ENCODE data around the gene SLFN13. TPM values are rescaled to one million over a fixed set of nuclear protein-coding genes. Genes with fewer than 3 reads are reported as not detected.

The SLFN13 gene
- total RNA-seq, 1 experiment from 2014 or later, result not detected

DNA sequence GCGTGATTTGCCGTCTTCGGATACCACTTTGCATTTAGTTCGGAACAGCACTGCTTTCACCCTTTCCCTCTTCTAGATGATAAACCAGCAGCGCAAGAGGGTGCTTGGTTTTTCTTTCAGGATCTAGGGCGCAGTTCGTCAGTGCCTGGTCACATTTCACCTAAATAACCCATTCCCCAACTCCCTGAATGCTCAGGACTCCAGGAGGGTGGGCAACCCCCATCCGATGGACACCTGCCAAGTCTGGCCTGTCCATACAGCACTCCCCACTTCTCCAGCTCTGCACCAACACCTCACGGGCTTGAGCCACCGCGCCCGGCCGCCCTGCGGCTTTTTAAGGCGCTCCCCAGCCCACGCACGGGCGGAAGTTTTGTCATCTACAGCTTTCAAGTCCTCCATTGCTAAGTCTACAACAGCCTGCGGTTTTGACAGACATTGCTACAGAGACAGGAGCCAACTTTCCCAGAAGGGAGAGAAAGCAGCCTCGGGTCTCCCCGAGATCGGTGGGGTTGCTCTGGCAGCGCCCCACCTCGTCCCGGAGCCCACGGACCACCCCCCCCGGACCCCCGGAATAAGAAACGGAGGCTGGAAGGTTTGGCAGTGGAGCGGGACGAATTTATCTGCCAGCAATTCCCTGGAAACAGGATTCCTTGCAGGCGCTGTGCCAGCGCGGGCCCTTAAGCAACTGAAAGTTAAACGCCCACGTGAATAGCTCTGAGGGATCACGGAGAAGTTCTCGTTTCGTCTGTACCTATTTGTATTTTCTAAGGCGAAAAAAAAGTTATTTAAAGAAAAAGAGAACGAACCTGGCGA, 38.6 kb upstream of the SLFN13 start:
- peaks cover 17% of the 10 kb centered on the region for H3K27me3 Mint-ChIP-seq (ENCODE audit: insufficient read depth, unreplicated experiment)
- Histone ChIP-seq H3K9me3 (no peaks in the 10 kb centered on the region), H3K27me3 (replicated peaks; ENCODE audit: control insufficient read depth, insufficient read depth, low read length) (no peaks in the 10 kb centered on the region), H3K4me3 (ENCODE audit: low read depth, low read length) (no peak overlapping the region), H3K4me1 (no peaks in the 10 kb centered on the region), H3K36me3 (ENCODE audit: control insufficient read depth, insufficient read depth, low read length) (no peaks in the 10 kb centered on the region)
- DNase-seq, result no peak
- ChIA-PET POLR2A (interaction anchor here (0.5 kb wide), 1 partner anchor 1815 kb away, joined by 5 read pairs; no protein-coding TSS in a partner anchor), CTCF (no interaction called here)
- no peaks in the 10 kb centered on the region for H3K36me3 Mint-ChIP-seq (ENCODE audit: insufficient read depth, unreplicated experiment)
- no peaks in the 10 kb centered on the region for H3K4me1 Mint-ChIP-seq (ENCODE audit: low read depth, unreplicated experiment)
- no peak overlapping the region for H3K4me3 Mint-ChIP-seq (ENCODE audit: unreplicated experiment)
- TF ChIP-seq CTCF (IDR thresholded peaks at IDR 0.05; ENCODE audit: insufficient read depth in 1 of 2, low read depth in 1 of 2, low read length in 1 of 2, severe bottlenecking in 1 of 2, unreplicated experiment in 1 of 2), result no peak
- H3K9me3 Mint-ChIP-seq (ENCODE audit: unreplicated experiment), result no peaks in the 10 kb centered on the region
- H3K27ac Mint-ChIP-seq (ENCODE audit: unreplicated experiment), result no peak overlapping the region
- no TSS peak for BruUV-seq (replicated peaks)
- intact Hi-C loops (cut with micrococcal nuclease; ENCODE audit: unreplicated experiment), result no loop called here

GRCh38 chr17:35479271-35479670, 30.7 kb upstream of the SLFN13 start:
- DNase-seq, result no peak
- Mint-ChIP-seq H3K36me3 (ENCODE audit: insufficient read depth, unreplicated experiment) (no peaks in the 10 kb centered on the region), H3K4me1 (ENCODE audit: low read depth, unreplicated experiment) (no peaks in the 10 kb centered on the region), H3K27ac (ENCODE audit: unreplicated experiment) (no peak overlapping the region), H3K4me3 (ENCODE audit: unreplicated experiment) (no peak overlapping the region), H3K27me3 (ENCODE audit: insufficient read depth, unreplicated experiment) (peaks cover 14% of the 10 kb centered on the region), H3K9me3 (ENCODE audit: unreplicated experiment) (no peaks in the 10 kb centered on the region)
- intact Hi-C loops (cut with micrococcal nuclease; ENCODE audit: unreplicated experiment), result no loop called here
- Histone ChIP-seq H3K4me1 (no peaks in the 10 kb centered on the region), H3K4me3 (ENCODE audit: low read depth, low read length) (no peak overlapping the region), H3K36me3 (ENCODE audit: control insufficient read depth, insufficient read depth, low read length) (no peaks in the 10 kb centered on the region), H3K27me3 (replicated peaks; ENCODE audit: control insufficient read depth, insufficient read depth, low read length) (no peaks in the 10 kb centered on the region), H3K9me3 (no peaks in the 10 kb centered on the region)
- ChIA-PET CTCF (no interaction called here), POLR2A (no interaction called here)
- no TSS peak for BruUV-seq (replicated peaks)
- TF ChIP-seq CTCF (IDR thresholded peaks at IDR 0.05; ENCODE audit: insufficient read depth in 1 of 2, low read depth in 1 of 2, low read length in 1 of 2, severe bottlenecking in 1 of 2, unreplicated experiment in 1 of 2), result no peak

DNA sequence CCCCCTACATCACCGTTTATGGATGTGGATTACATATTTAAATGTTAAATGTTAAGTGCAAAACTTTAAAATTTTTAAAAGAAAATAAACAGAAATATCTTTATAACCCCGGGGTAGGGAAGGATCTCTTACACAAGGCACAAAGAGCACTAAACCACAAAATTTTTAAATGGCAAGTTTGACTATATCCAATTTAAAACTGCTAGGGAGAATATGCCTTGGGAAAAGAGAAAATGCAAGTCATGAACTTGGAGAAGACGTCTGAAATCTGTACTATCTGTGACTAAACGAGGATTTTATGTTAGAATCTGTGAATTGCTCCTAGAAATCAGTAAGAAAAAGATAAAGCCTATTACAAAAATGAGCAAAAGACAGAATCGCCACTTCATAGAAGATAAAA, 28.7 kb upstream of the SLFN13 start:
- ChIA-PET POLR2A (no interaction called here), CTCF (no interaction called here)
- no peaks in the 10 kb centered on the region for H3K4me1 Mint-ChIP-seq (ENCODE audit: low read depth, unreplicated experiment)
- no peak for DNase-seq
- no peaks in the 10 kb centered on the region for H3K9me3 ChIP-seq
- no peak overlapping the region for H3K4me3 ChIP-seq (ENCODE audit: low read depth, low read length)
- H3K9me3 Mint-ChIP-seq (ENCODE audit: unreplicated experiment), result no peaks in the 10 kb centered on the region
- H3K36me3 Mint-ChIP-seq (ENCODE audit: insufficient read depth, unreplicated experiment), result no peaks in the 10 kb centered on the region
- peaks cover 17% of the 10 kb centered on the region for H3K27me3 Mint-ChIP-seq (ENCODE audit: insufficient read depth, unreplicated experiment)
- intact Hi-C loops (cut with micrococcal nuclease; ENCODE audit: unreplicated experiment), result no loop called here
- no peak overlapping the region for H3K4me3 Mint-ChIP-seq (ENCODE audit: unreplicated experiment)
- no peaks in the 10 kb centered on the region for H3K27me3 ChIP-seq (replicated peaks; ENCODE audit: control insufficient read depth, insufficient read depth, low read length)
- BruUV-seq (replicated peaks), result no TSS peak
- TF ChIP-seq CTCF (IDR thresholded peaks at IDR 0.05; ENCODE audit: insufficient read depth in 1 of 2, low read depth in 1 of 2, low read length in 1 of 2, severe bottlenecking in 1 of 2, unreplicated experiment in 1 of 2), result no peak
- H3K27ac Mint-ChIP-seq (ENCODE audit: unreplicated experiment), result no peak overlapping the region
- H3K4me1 ChIP-seq, result no peaks in the 10 kb centered on the region
- H3K36me3 ChIP-seq (ENCODE audit: control insufficient read depth, insufficient read depth, low read length), result no peaks in the 10 kb centered on the region

Measured in Caco-2 (cell line).